HS-5 (cell line): Measurements from ENCODE around the gene SBF1.
"Not testable (repeated sequence)": the region's sequence is repeated elsewhere in the genome, so short reads cannot be mapped to it uniquely, and the experiment has no call there.

Source experiments
- DNase-seq: peaks from one replicate; pipeline ENCODE4 v3.0.0-alpha.2; 2012; ENCODE audit warnings: low read depth

The SBF1 gene

GRCh38 chr22:50399751-50400331 lies 75.0 kb downstream of the SBF1 start:
- no peak for DNase-seq

- no peak for DNase-seq
Observed at GRCh38 chr22:50398831-50399648, 75.8 kb downstream of the SBF1 start.

- DNase-seq: not testable (repeated sequence)
Observed at GRCh38 chr22:50397371-50398060, 77.3 kb downstream of the SBF1 start.

- no peak for DNase-seq
Observed at GRCh38 chr22:50396751-50397370, 78.0 kb downstream of the SBF1 start.
